ENCODE data around the gene C10orf95. TPM values are rescaled to one million over a fixed set of nuclear protein-coding genes. Genes with fewer than 3 reads are reported as not detected.

C10orf95 gene
- total and polyA plus RNA-seq, 2 donors (not counting 3 experiments of a cell fraction or from before 2014, with no cell fraction given) = 0.08 TPM; not detected in 1

GRCh38 chr10:102485093-102485784, 33.9 kb upstream of the C10orf95 start:
- peaks cover 2% of the 10 kb centered on the region for H3K79me2 ChIP-seq (ENCODE audit: control insufficient read depth, insufficient read depth, low read length)
- no TSS peak for BruUV-seq (replicated peaks)
- no peaks in the 10 kb centered on the region for H3K27me3 ChIP-seq (ENCODE audit: control insufficient read depth in 2 of 2, insufficient read depth in 2 of 2, low read length in 2 of 2)
- H4K20me1 ChIP-seq (replicated peaks; ENCODE audit: control insufficient read depth, extremely low read depth, insufficient read depth, low read length) = no peaks in the 10 kb centered on the region
- TF ChIP-seq JUN (IDR thresholded peaks at IDR 0.05; ENCODE audit: borderline replicate concordance, insufficient read depth, insufficient read length, low read depth) = no peak
- no peak for TF ChIP-seq GATA2 (IDR thresholded peaks at IDR 0.05; ENCODE audit: insufficient read depth, insufficient read length, low read depth, low read length)
- TF ChIP-seq, protein P1, sequence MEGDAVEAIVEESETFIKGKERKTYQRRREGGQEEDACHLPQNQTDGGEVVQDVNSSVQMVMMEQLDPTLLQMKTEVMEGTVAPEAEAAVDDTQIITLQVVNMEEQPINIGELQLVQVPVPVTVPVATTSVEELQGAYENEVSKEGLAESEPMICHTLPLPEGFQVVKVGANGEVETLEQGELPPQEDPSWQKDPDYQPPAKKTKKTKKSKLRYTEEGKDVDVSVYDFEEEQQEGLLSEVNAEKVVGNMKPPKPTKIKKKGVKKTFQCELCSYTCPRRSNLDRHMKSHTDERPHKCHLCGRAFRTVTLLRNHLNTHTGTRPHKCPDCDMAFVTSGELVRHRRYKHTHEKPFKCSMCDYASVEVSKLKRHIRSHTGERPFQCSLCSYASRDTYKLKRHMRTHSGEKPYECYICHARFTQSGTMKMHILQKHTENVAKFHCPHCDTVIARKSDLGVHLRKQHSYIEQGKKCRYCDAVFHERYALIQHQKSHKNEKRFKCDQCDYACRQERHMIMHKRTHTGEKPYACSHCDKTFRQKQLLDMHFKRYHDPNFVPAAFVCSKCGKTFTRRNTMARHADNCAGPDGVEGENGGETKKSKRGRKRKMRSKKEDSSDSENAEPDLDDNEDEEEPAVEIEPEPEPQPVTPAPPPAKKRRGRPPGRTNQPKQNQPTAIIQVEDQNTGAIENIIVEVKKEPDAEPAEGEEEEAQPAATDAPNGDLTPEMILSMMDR (IDR thresholded peaks at IDR 0.05; ENCODE audit: extremely low read depth in 1 of 2, insufficient read depth in 1 of 2, low read depth in 1 of 2, low read length in 2 of 2) = no peak
- TF ChIP-seq POLR2A (IDR thresholded peaks at IDR 0.05; ENCODE audit: low read depth, low read length) = no peak
- TF ChIP-seq MYC (IDR thresholded peaks at IDR 0.05; ENCODE audit: low read depth, low read length) = no peak
- no peak for TF ChIP-seq POLR2AphosphoS5 (IDR thresholded peaks at IDR 0.05; ENCODE audit: insufficient read depth, low read depth, low read length)
- no peak for TF ChIP-seq EZH2 (IDR thresholded peaks at IDR 0.05; ENCODE audit: borderline replicate concordance, low read depth, low read length, severe bottlenecking)
- no peak for TF ChIP-seq MAX (IDR thresholded peaks at IDR 0.05; ENCODE audit: insufficient read depth, insufficient read length)
- no peak for TF ChIP-seq FOS (IDR thresholded peaks at IDR 0.05; ENCODE audit: borderline replicate concordance, insufficient read depth, low read length)
- H3K9ac ChIP-seq (replicated peaks; ENCODE audit: extremely low read depth, insufficient read depth, low read length) = no peak overlapping the region
- no peaks in the 10 kb centered on the region for H3K9me3 ChIP-seq (replicated peaks; ENCODE audit: control insufficient read depth, insufficient read depth, low read length)
- H3K4me3 ChIP-seq (replicated peaks in 1 of 3; ENCODE audit: insufficient read depth in 1 of 3, low read depth in 1 of 3, low read length in 3 of 3) = no peak overlapping the region
- H3K36me3 ChIP-seq (ENCODE audit: control insufficient read depth in 2 of 2, extremely low read depth in 1 of 2, insufficient read depth in 2 of 2, low read length in 2 of 2) = peaks cover 50 to 70% of the 10 kb centered on the region in 2 experiments
- intact Hi-C loops (cut with micrococcal nuclease) = no loop called here
- DNase-seq (ENCODE audit: low read depth, low spot score) (no peak), FAIRE-seq (no peak)
- no peak overlapping the region for H2AFZ ChIP-seq (ENCODE audit: low read depth, low read length)
- no peak overlapping the region for H3K27ac ChIP-seq (ENCODE audit: insufficient read depth, low read depth, low read length)
- dilution Hi-C loops (cut with MboI; ENCODE audit: extremely low pct_ligation_motif_present, low sequenced_read_pairs) = no loop called here
- no peaks in the 10 kb centered on the region for H3K4me1 ChIP-seq (ENCODE audit: control insufficient read depth, extremely low read depth, insufficient read depth, low read length)
- POLR2A ChIA-PET = no interaction called here
- CTCF ChIA-PET = no interaction called here
- H3K4me2 ChIP-seq (ENCODE audit: insufficient read depth, low read length) = no peak overlapping the region
- no peaks in the 10 kb centered on the region for H3K9me1 ChIP-seq (replicated peaks; ENCODE audit: control insufficient read depth, extremely low read depth, insufficient read depth, low read length)
